ENCODE results near the gene FBXW8. TPM values are rescaled to one million over a fixed set of nuclear protein-coding genes. Genes with fewer than 3 reads are reported as not detected.

FBXW8 gene
- total RNA-seq, 2 donors from 2014 or later, result 12.6 to 25.0 TPM

DNA sequence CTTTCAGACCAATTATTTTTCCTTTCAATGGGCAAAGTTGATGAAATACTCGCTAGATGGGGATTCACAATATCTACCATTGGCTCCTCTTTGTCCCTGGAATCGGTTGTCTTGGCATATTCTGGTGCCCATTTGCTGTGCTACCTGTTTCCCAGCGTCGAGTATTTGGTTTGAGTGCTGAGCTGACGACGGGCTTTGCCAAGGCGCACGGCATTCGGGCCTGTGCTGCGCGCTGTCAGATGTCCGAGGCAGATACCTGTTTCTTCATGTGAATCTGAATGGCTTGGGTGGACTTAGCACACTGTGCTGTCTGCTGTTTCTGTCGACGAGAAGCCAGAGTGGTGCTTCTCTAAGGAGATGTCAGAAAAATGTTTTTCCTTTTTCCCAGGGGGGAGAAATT is 107.5 kb downstream of the FBXW8 start:
- no peak overlapping the region for H3K27ac ChIP-seq
- no peak for DNase-seq (ENCODE audit: low spot score)
- no peaks in the 10 kb centered on the region for H3K27me3 ChIP-seq (replicated peaks; ENCODE audit: insufficient read depth)
- TF ChIP-seq, protein P1, sequence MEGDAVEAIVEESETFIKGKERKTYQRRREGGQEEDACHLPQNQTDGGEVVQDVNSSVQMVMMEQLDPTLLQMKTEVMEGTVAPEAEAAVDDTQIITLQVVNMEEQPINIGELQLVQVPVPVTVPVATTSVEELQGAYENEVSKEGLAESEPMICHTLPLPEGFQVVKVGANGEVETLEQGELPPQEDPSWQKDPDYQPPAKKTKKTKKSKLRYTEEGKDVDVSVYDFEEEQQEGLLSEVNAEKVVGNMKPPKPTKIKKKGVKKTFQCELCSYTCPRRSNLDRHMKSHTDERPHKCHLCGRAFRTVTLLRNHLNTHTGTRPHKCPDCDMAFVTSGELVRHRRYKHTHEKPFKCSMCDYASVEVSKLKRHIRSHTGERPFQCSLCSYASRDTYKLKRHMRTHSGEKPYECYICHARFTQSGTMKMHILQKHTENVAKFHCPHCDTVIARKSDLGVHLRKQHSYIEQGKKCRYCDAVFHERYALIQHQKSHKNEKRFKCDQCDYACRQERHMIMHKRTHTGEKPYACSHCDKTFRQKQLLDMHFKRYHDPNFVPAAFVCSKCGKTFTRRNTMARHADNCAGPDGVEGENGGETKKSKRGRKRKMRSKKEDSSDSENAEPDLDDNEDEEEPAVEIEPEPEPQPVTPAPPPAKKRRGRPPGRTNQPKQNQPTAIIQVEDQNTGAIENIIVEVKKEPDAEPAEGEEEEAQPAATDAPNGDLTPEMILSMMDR (IDR thresholded peaks at IDR 0.05), result no peak
- H3K4me1 ChIP-seq (ENCODE audit: control insufficient read depth in 1 of 2, low read depth in 2 of 2), result no peaks in the 10 kb centered on the region
- H3K9me3 ChIP-seq, result peaks cover 7% of the 10 kb centered on the region
- ATAC-seq (ENCODE audit: insufficient number of reproducible peaks, low FRiP score, low read depth), result no peak
- H3K4me3 ChIP-seq, result no peak overlapping the region
- H3K36me3 ChIP-seq, result peaks cover 13% of the 10 kb centered on the region

DNA sequence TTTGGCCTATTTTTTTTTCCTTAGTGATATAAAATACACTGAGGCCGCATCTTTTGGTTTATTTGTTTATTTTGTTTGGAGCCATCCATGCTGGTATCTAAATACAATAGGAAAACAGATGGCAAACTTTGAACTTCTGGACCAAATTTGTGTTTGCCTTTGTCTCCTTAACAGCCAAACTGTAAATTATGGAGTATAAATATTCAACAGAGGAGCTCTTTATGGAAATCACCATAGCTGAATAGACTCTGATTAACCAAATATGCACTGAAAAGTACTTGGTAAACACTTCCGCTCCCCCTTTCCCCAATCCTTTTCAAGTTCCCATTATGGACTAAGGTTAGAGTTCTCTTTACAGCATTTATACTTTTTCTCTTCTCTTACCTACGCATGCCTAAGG is 107.9 kb downstream of the FBXW8 start:
- H3K4me1 ChIP-seq (ENCODE audit: control insufficient read depth in 1 of 2, low read depth in 2 of 2), result no peaks in the 10 kb centered on the region
- no peak overlapping the region for H3K4me3 ChIP-seq
- peaks cover 13% of the 10 kb centered on the region for H3K36me3 ChIP-seq
- TF ChIP-seq, protein P1 (IDR thresholded peaks at IDR 0.05), result no peak
- H3K27ac ChIP-seq, result no peak overlapping the region
- peaks cover 7% of the 10 kb centered on the region for H3K9me3 ChIP-seq
- H3K27me3 ChIP-seq (replicated peaks; ENCODE audit: insufficient read depth), result no peaks in the 10 kb centered on the region
- DNase-seq (ENCODE audit: low spot score), result no peak
- no peak for ATAC-seq (ENCODE audit: insufficient number of reproducible peaks, low FRiP score, low read depth)

DNA sequence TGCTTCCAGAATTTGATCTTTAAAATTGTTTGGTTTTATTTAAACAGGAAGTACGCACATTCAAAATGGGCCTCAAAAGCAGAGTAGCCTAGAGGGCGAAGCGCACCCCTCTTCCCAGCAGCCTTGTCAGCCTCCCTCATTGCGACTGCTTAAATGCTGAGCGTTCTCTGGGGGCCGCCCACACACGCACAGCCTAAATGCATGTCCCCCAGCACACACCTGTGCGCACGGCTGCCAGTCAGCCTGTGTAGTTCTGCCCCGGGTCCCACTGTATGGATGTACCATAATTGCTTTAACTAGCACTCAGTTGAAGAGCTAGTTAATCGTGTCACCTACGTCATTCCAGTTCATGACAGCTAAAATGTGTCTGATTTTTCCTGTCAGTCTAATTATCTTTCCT is 109.1 kb downstream of the FBXW8 start:
- no peak for DNase-seq (ENCODE audit: low spot score)
- Histone ChIP-seq H3K36me3 (peaks cover 16% of the 10 kb centered on the region), H3K4me3 (no peak overlapping the region), H3K9me3 (no peaks in the 10 kb centered on the region), H3K4me1 (ENCODE audit: control insufficient read depth in 1 of 2, low read depth in 2 of 2) (no peaks in the 10 kb centered on the region), H3K27me3 (replicated peaks; ENCODE audit: insufficient read depth) (no peaks in the 10 kb centered on the region), H3K27ac (no peak overlapping the region)
- no peak for ATAC-seq (ENCODE audit: insufficient number of reproducible peaks, low FRiP score, low read depth)
- TF ChIP-seq, protein P1 (IDR thresholded peaks at IDR 0.05), result no peak

GRCh38 chr12:117020536-117021220 is 109.9 kb downstream of the FBXW8 start:
- DNase-seq (ENCODE audit: low spot score) (no peak), ATAC-seq (ENCODE audit: insufficient number of reproducible peaks, low FRiP score, low read depth) (no peak)
- Histone ChIP-seq H3K9me3 (no peaks in the 10 kb centered on the region), H3K4me3 (no peak overlapping the region), H3K4me1 (ENCODE audit: control insufficient read depth in 1 of 2, low read depth in 2 of 2) (peaks cover 0 to under 1% of the 10 kb centered on the region in 2 donors), H3K27ac (no peak overlapping the region), H3K36me3 (peaks cover 17% of the 10 kb centered on the region), H3K27me3 (replicated peaks; ENCODE audit: insufficient read depth) (no peaks in the 10 kb centered on the region)
- TF ChIP-seq, protein P1 (IDR thresholded peaks at IDR 0.05), result no peak

DNA sequence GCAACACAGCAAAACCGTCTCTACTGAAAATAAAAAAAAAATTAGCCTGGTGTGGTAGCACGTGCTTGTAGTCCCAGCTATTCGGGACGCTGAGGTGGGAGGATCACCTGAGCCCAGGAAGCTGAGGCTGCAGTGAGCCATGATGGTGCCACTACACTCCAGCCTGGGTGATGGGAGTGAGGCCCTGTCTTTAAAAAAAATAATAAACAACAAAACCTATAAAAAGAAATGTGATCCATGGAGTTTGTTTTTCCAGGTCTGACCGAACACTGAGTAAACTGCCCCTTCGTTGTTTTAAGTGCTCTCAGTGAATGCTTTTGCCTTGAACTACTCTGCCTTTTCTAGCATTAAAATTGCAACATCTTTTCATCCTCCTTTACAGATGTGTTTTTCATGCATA is 111.7 kb downstream of the FBXW8 start:
- no peak for DNase-seq (ENCODE audit: low spot score)
- H3K9me3 ChIP-seq, result no peaks in the 10 kb centered on the region
- TF ChIP-seq, protein P1 (IDR thresholded peaks at IDR 0.05), result no peak
- H3K36me3 ChIP-seq, result peaks cover 27% of the 10 kb centered on the region
- no peak overlapping the region for H3K4me3 ChIP-seq
- no peaks in the 10 kb centered on the region for H3K27me3 ChIP-seq (replicated peaks; ENCODE audit: insufficient read depth)
- no peak for ATAC-seq (ENCODE audit: insufficient number of reproducible peaks, low FRiP score, low read depth)
- no peak overlapping the region for H3K27ac ChIP-seq
- H3K4me1 ChIP-seq (ENCODE audit: control insufficient read depth in 1 of 2, low read depth in 2 of 2), result peaks cover 0 to 3% of the 10 kb centered on the region in 2 donors

All from thoracic aorta (tissue), 2 donors.